ENCODE measurements around the gene HEYL.

The HEYL gene

DNA sequence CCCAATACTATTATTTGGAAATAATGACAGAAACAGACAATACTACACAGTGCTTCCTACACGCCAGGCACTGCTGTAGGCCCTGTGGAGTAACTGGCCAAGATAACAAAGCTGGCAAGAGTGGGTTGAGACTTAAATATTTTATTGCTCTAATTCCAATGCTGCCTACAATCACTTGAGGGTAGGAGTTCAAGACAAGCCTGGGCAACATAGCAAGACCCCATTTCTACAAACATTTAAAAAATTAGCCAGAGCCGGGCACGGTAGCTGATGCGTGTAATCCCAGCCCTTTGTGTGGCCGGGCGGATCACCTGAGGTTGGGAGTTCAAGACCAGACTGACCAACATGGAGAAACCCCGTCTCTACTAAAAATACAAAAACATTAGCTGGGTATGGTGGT, 53.5 kb downstream of the HEYL start:
- no peaks in the 10 kb centered on the region for H3K4me1 ChIP-seq (ENCODE audit: control insufficient read depth, low read length)
- H4K20me1 ChIP-seq (ENCODE audit: control insufficient read depth, insufficient read depth, low read depth, low read length) = no peaks in the 10 kb centered on the region
- no peak overlapping the region for H3K4me2 ChIP-seq (ENCODE audit: low read length)
- H3K36me3 ChIP-seq (ENCODE audit: control insufficient read depth, low read length) = no peaks in the 10 kb centered on the region
- no peaks in the 10 kb centered on the region for H3K9me2 ChIP-seq (replicated peaks; ENCODE audit: control insufficient read depth, low read length)
- no peaks in the 10 kb centered on the region for H3K79me2 ChIP-seq (ENCODE audit: control insufficient read depth, low read length)
- peaks cover 6% of the 10 kb centered on the region for H3K27me3 ChIP-seq (ENCODE audit: control insufficient read depth, low read length)
- no peak for TF ChIP-seq EZH2phosphoT487 (IDR thresholded peaks at IDR 0.05; ENCODE audit: borderline replicate concordance, low read length)
- TF ChIP-seq, protein P1, sequence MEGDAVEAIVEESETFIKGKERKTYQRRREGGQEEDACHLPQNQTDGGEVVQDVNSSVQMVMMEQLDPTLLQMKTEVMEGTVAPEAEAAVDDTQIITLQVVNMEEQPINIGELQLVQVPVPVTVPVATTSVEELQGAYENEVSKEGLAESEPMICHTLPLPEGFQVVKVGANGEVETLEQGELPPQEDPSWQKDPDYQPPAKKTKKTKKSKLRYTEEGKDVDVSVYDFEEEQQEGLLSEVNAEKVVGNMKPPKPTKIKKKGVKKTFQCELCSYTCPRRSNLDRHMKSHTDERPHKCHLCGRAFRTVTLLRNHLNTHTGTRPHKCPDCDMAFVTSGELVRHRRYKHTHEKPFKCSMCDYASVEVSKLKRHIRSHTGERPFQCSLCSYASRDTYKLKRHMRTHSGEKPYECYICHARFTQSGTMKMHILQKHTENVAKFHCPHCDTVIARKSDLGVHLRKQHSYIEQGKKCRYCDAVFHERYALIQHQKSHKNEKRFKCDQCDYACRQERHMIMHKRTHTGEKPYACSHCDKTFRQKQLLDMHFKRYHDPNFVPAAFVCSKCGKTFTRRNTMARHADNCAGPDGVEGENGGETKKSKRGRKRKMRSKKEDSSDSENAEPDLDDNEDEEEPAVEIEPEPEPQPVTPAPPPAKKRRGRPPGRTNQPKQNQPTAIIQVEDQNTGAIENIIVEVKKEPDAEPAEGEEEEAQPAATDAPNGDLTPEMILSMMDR (IDR thresholded peaks at IDR 0.05; ENCODE audit: low read depth, low read length, poor library complexity, severe bottlenecking) = no peak
- no peaks in the 10 kb centered on the region for H3F3A ChIP-seq (ENCODE audit: control insufficient read depth, insufficient read depth)
- H3K9me3 ChIP-seq (ENCODE audit: control insufficient read depth, insufficient read depth, low read length) = no peaks in the 10 kb centered on the region
- no peak overlapping the region for H3K27ac ChIP-seq (ENCODE audit: low read depth, low read length)
- no peak overlapping the region for H3K4me3 ChIP-seq (ENCODE audit: low read length)

DNA sequence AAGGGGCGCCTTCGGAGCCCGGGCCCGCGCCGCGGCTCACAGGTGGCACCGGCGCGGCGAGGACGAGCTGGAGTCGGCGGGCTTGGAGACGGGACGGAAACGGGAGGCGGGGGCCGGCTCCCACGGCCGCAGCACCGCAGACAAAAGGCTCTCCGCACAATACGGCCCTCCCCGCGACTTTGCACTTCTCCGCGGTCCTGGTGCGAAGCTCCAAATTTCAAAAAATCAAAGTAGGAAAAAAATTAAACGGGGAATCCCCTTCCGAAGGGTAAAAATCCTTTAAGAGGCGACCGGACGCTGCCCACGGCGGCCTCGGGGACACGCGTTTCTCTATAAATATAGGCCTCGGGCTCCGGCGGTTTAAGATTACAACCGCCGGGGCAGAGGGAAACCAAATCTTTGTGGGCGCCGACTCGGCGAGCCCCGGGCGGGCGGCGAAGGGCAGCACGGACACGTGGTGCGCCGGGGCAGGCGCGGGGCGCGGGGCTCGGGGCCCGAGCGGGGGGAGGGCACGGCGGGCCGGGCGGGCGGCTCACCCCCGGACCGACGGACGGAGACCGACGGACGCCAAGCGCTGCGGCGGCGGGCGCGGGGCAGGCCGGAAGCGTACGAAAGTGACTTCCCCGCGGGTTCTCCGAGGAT, 63.3 kb downstream of the HEYL start:
- H4K20me1 ChIP-seq (ENCODE audit: control insufficient read depth, insufficient read depth, low read depth, low read length) = peaks cover 43% of the 10 kb centered on the region
- no peaks in the 10 kb centered on the region for H3K27me3 ChIP-seq (ENCODE audit: control insufficient read depth, low read length)
- H3K27ac ChIP-seq (ENCODE audit: low read depth, low read length) = peak overlapping the region; percentile 39
- H3F3A ChIP-seq (ENCODE audit: control insufficient read depth, insufficient read depth) = no peaks in the 10 kb centered on the region
- H3K4me1 ChIP-seq (ENCODE audit: control insufficient read depth, low read length) = peaks cover 29% of the 10 kb centered on the region
- H3K36me3 ChIP-seq (ENCODE audit: control insufficient read depth, low read length) = peaks cover 51% of the 10 kb centered on the region
- no peaks in the 10 kb centered on the region for H3K9me3 ChIP-seq (ENCODE audit: control insufficient read depth, insufficient read depth, low read length)
- H3K4me3 ChIP-seq (ENCODE audit: low read length) = peak overlapping the region; percentile 98
- TF ChIP-seq, protein P1 (IDR thresholded peaks at IDR 0.05; ENCODE audit: low read depth, low read length, poor library complexity, severe bottlenecking) = no peak
- TF ChIP-seq EZH2phosphoT487 (IDR thresholded peaks at IDR 0.05; ENCODE audit: borderline replicate concordance, low read length) = no peak
- H3K4me2 ChIP-seq (ENCODE audit: low read length) = peak overlapping the region; percentile 96
- peaks cover 58% of the 10 kb centered on the region for H3K79me2 ChIP-seq (ENCODE audit: control insufficient read depth, low read length)
- H3K9me2 ChIP-seq (replicated peaks; ENCODE audit: control insufficient read depth, low read length) = no peaks in the 10 kb centered on the region

DNA sequence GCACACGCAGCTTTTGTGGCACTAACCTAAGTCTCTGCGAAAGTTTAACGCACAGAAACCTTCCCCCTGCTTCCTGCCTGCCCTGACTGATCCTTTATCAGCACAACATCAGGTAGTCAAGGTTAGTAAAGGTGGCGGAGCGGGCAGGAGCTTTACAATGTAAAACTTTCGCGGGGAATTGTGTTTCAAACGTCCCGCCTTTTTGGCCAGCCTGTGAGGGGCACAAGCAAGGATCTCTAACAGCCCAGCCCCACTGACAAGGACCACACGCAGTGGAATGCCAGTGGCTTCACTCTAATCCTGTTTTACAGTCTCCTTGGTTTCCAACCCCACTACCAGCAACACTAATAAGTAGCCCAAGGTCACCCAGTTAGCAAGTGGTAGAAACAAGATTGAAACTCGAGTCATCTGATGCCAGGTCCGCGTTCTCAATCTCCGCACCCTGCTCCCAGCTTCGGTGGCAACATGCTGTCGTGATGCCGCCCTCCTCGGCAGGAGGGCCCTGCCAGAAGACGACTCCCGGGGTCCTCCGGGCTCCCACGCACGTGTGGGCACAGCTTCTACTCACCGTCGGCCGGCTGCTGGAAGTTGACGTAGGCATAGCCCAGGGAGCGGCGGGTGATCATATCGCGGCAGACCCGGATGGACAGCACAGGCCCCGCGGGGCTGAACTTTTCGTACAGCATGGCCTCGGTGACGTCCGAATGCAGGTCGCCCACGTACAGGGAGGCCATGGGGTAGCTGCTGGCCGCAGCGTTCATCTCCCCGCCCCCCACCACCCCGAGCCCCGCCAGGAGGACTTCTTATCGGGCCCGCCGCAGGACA, 64.0 kb downstream of the HEYL start:
- Histone ChIP-seq H3F3A (ENCODE audit: control insufficient read depth, insufficient read depth) (no peaks in the 10 kb centered on the region), H3K4me2 (ENCODE audit: low read length) (peak overlapping the region; percentile 96), H3K79me2 (ENCODE audit: control insufficient read depth, low read length) (peaks cover 65% of the 10 kb centered on the region), H3K27me3 (ENCODE audit: control insufficient read depth, low read length) (no peaks in the 10 kb centered on the region), H3K27ac (ENCODE audit: low read depth, low read length) (peak overlapping the region; percentile 39; the same call in 1 of the 2 replicates), H3K4me3 (ENCODE audit: low read length) (peak overlapping the region; percentile 98), H4K20me1 (ENCODE audit: control insufficient read depth, insufficient read depth, low read depth, low read length) (peaks cover 50% of the 10 kb centered on the region), H3K36me3 (ENCODE audit: control insufficient read depth, low read length) (peaks cover 58% of the 10 kb centered on the region), H3K9me2 (replicated peaks; ENCODE audit: control insufficient read depth, low read length) (no peaks in the 10 kb centered on the region), H3K9me3 (ENCODE audit: control insufficient read depth, insufficient read depth, low read length) (no peaks in the 10 kb centered on the region), H3K4me1 (ENCODE audit: control insufficient read depth, low read length) (peaks cover 29% of the 10 kb centered on the region)
- TF ChIP-seq EZH2phosphoT487 (IDR thresholded peaks at IDR 0.05; ENCODE audit: borderline replicate concordance, low read length) = no peak
- TF ChIP-seq, protein P1 (IDR thresholded peaks at IDR 0.05; ENCODE audit: low read depth, low read length, poor library complexity, severe bottlenecking) = no peak
